ENCODE results near the gene GLRX.

GRCh38 chr5:95810305-95811125 lies 12.0 kb downstream of the GLRX start:
- TF ChIP-seq CTCF (IDR thresholded peaks at IDR 0.05), result no peak
- no peak for TF ChIP-seq REST (IDR thresholded peaks at IDR 0.05)

Data from A549 (cell line).